HG03354 (cell line): ENCODE data around the gene UBE2G2.

Source experiments
- ATAC-seq: cut with Tn5 transposase; IDR thresholded peaks from one replicate; pipeline ENCODE4 v1.9.1; 2021; ENCODE audit warnings: mild to moderate bottlenecking; ENCODE audit not compliant: unreplicated experiment, poor library complexity, severe bottlenecking

Gene UBE2G2

DNA sequence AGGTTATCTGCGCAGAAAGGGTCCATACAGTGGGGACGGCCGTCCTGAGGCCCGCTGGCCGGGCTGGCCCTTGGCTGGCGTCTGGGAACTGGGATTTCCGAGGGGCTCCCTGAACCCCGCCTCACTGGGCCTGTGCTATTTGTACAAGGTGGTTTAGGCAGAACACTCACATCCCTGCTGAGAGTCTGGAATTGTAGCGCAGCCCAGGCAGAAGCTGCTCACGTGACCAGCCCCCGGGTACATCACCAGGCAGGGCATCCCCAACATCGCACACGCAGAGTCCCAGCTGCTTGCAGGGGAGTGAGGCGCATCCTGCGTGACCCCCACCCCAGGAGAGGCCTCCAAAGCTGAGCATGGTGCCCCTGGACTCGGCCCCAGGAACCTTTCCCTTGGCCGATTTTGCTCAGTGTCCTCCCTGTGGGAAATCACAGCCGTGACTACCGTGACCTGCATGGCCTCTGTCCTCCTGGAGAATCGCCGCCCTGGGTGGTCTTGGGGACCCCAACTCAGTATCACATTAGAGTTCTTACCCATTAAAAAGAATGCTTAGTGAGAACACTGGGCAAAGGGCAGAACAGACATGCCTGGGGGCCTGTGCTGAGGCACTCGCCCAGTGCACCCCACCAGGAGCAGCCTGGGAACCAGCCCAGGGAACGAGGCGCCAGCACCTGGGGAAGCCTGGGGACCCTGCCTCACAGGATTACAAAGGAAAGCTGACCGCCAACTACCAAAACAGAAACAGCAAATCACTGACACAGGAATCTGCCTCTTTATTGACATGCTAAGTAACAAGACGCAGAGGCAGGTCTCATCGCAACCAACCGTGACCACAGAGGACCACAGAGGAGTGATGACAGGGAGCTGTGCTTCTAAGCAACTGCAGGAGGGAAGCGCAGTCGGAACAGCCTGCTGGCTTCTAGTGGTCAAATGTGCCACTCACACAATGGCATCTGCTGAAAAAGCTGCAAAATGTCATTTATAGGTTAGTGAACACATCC lies 33.5 kb downstream of the UBE2G2 start:
- ATAC-seq = no peak

- no peak for ATAC-seq
These were observed 34.7 kb downstream of the UBE2G2 start for GRCh38 chr21:44766818-44767354.

GRCh38 chr21:44766014-44766817 lies 35.4 kb downstream of the UBE2G2 start:
- ATAC-seq = no peak

GRCh38 chr21:44765231-44766013 lies 36.2 kb downstream of the UBE2G2 start:
- ATAC-seq = no peak

DNA sequence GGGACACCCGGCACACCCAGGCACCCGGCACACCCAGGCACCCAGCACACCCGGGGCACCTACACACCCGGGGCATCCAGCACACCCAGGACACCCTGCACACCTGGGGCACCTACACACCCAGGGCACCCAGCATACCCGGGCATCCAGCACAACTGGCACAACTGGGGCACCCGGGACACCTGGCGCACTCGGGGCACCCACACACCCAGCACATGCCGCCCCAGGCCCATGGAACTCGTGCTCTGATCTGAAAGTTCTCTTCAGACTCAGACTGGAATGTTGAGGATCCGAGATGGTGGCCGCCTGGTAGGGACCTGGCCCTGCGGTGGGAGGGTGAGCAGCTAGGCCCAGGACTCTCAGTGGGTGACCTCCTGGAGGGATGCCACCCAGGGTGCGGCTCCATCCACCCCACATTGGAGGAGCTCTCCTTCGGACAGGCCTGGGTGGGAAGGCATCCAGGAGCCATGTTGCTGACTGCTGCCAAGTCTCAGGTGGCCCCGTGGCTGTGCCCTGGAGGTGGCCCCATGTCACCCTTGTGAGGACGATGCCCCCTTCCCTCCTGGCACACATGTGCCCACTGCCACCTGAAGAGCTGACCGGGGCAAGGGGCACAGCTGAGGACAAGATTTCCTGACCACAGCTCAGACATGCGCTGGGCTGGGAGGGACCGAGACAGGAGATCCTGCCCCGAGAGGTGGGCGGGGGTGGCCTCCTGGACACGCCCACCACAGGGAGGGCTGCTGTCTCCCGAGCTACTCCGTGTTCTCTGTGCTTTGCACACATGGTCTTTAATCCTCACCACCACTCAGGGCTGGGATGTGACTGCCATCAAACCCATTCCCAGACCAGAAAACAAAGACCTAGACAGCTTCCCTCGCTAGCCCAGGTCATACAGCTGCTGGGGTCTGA lies 37.0 kb downstream of the UBE2G2 start:
- no peak for ATAC-seq

DNA sequence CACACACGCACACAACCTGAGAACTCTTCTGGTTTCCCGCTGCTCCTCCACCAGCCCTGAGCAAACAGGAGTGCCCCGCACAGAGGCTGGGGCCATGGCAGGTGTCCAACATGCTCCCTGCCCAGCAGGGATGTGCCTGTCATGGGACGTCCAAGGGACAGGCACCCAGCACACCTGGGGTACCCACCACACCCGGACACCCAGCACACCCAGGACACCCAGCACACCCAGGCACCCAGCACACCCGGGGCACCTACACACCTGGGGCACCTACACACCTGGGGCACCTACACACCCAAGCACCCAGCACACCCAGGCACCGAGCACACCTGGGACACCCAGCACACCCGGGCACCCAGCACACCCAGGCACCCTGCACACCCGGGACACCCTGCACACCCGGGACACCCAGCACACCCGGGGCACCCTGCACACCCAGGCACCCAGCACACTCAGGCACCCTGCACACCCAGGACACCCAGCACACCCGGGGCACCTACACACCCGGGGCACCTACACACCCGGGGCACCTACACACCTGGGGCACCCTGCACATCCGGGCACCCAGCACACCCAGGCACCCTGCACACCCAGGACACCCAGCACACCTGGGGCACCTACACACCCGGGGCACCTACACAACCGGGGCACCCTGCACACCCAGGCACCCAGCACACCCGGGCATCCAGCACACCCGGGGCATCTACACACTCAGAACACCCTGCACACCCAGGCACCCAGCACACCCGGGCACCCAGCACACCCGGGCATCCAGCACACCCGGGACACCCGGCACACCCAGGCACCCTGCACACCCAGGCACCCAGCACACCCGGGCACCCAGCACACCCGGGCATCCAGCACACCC lies 37.9 kb downstream of the UBE2G2 start:
- no peak for ATAC-seq

- no peak for ATAC-seq
These were observed 38.6 kb downstream of the UBE2G2 start for GRCh38 chr21:44763050-44763378.

- no peak for ATAC-seq
These were observed 39.2 kb downstream of the UBE2G2 start for GRCh38 chr21:44762221-44763049.

DNA sequence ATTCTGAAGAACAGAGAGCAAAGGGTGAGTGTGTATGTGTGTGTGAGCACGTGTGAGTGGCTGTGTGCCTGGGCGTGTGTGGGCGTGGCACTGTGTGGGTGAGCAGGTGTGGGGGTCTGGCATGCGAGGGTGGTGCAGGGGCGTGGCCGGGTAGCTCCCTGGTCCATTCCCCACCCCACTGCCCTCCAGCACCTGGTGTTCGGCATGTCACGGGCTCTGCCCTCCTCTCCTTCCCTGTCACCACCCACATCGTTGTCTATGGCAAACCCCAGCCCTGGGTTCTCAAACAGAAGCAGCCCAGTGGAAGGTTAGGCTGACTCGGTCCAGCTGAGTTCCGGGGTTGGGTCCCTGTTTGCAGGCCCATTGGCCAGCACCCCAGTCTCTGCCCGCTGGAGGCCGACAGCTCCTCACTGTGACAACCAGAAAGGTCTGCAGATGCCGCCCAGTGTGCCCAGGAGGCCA lies 39.8 kb downstream of the UBE2G2 start:
- ATAC-seq = no peak

GRCh38 chr21:44761011-44761729 lies 40.5 kb downstream of the UBE2G2 start:
- ATAC-seq = no peak

GRCh38 chr21:44760376-44760775 lies 41.2 kb downstream of the UBE2G2 start:
- ATAC-seq = no peak

- ATAC-seq = no peak
These were observed 41.9 kb downstream of the UBE2G2 start for GRCh38 chr21:44759628-44760285.

GRCh38 chr21:44758781-44759627 lies 42.6 kb downstream of the UBE2G2 start:
- no peak for ATAC-seq

DNA sequence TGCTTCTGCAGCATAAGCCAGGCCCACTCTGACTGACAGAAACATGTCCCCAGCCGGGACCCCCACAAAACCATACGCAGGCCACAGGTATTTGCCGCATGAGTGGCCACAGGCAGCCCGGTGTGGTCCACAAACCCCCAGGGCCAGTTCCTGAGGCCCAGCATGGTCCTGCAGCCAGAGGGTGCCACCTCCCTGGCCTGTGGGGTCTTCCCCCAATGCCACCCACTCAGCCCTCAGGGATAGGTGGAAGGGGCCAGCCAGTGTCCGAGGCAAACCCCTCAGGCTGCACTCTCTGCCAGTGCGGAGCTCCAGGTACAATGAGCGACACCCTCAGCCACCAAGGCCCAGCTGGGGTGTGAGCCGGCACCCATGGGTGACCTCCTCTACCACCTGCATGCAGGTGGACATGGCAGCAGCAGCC lies 43.5 kb downstream of the UBE2G2 start:
- ATAC-seq = no peak

GRCh38 chr21:44757731-44758130 lies 43.9 kb downstream of the UBE2G2 start:
- ATAC-seq = no peak
